Hair follicular keratinocyte (primary cell): ENCODE results near the gene TDO2. TPM values are rescaled to one million over a fixed set of nuclear protein-coding genes. Genes with fewer than 3 reads are reported as not detected.

Experiments
- total RNA-seq: library from RNA; depleted of rRNA; stranded (reverse); fragments of >200 nt; gene quantifications from 2 replicates; pipeline ENCODE4 v1.2.3, GENCODE V29; 2015

TDO2 gene
- total RNA-seq = not detected in 2 replicates

DNA sequence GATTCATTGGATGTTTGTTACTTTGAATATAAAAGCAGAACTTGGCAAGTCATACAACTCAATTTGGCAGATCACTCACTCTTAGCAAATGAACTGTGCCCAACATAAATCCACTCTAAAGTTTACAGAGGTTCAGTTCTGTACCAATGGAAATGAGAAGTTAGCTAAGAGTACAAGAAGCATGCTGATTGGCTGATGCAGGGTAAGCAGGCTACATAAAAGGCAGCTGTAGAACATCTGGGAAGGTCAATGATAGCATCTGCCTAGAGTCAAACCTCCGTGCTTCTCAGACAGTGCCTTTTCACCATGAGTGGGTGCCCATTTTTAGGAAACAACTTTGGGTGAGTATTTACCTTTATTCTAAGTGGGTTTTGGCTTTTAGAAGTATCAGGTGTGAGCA, at the start of gene TDO2:
TSS of gene TDO2 (plus strand) at position 244 of the 400 bp plus-strand sequence. CDS start at position 307, 63 bp downstream.

DNA sequence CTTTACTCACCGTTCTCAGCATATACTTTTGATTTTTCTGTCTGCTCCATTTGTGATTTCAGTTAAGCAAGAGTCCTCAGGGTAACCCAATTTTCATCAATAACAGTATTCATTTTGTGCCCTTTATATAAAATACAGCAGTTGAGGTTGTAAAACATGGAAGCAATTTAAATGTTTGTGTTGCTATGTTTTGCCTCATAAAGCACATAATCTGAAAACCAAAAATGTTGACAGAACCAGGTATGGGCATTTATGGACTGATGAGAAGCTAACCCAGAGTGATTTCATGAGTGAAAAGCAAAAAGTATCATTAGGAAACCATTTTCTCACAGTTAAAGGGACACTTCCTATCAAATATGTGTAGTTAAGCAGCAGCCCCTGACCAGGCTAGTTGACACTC, 37.3 kb upstream of the TDO2 start, which contains the start of gene ASIC5:
TSS of gene ASIC5 (minus strand) at position 101 of the 400 bp plus-strand sequence. CDS start at position 50, 51 bp downstream.

DNA sequence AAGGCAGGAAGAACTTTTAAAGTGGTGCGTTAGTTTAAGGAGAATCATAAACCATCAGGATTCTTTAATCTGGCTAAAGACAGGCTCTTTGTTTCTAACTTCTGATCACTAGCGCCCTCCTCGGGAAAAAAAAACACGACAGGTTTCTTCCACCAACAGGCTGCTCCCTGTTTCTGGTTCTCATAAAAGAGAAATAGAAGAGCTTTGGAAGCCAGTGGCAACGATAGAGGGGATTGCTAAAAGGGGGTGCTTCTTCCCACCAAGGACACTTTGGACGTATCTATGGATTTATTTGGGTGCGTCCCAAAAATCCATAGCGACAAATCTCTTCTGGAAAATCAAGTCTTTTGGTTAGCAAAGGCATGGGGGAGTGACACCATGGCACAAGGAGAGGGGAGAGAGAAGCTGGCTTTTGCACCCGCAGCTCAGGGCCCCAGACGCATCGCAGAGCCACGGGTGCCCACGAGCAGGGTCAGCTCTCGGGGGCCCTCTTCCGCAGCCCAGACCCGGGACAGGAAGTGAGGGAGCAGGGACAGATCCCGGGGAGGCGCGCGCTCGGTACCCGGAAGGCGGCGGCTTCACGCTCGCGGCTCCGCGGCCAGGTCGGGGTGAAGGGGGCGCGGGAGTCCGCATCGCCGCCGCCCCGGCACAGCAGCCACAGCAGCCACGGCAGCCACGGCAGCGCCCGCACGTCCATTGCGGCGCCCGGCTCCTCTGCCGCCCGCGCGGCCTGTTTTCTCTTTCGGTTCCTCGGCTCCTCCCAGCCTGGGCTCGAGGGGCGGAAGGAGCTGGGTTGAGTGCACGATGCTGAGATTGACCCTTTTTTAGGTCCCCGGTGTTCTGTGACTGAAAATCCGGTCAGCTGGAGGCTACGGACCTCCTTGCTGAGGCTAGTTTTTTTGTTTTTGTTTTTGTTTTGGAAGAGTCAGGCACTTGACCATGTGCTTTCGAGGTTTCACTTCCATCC, 49.9 kb downstream of the TDO2 start, which contains the start of gene CTSO:
TSS of gene CTSO (minus strand) at position 716 of the 967 bp plus-strand sequence. CDS start at position 697, 19 bp downstream.

Other genes with a start within 250 kb of the TDO2 start
- 0.08 and 0.42 TPM in 2 replicates for gene GUCY1A1, start 236.8 kb upstream of the TDO2 start, total RNA-seq
- gene GUCY1B1, start 144.7 kb upstream of the TDO2 start, total RNA-seq = 0.23 and 0.84 TPM in 2 replicates
- gene ASIC5, start 37.4 kb upstream of the TDO2 start, total RNA-seq = not detected in 2 replicates
- gene CTSO, start 50.2 kb downstream of the TDO2 start, total RNA-seq = 1.7 and 3.7 TPM in 2 replicates